DOHH2 (cell line): ENCODE results near the gene AMH.
A peak's percentile ranks its signal among the peaks of the same experiment; 100 is the strongest.

ENCODE experiments used
- H3F3A ChIP-seq: fragments of 200-600 bp; sonication (generic), shearing (Covaris generic); 2 replicates; pipeline ENCODE4 v1.6.0; 2016; ENCODE audit warnings: antibody characterized with exemption, mild to moderate bottlenecking; ENCODE audit not compliant: control insufficient read depth, insufficient read depth
- H3K27ac ChIP-seq: fragments of 200-600 bp; sonication (generic); 2 replicates; pipeline ENCODE4 v1.5.1; 2014; ENCODE audit warnings: low read depth, mild to moderate bottlenecking, low read length, moderate library complexity
- H3K27me3 ChIP-seq: fragments of 200-600 bp; sonication (generic); 2 replicates; pipeline ENCODE4 v1.6.1; 2014; ENCODE audit warnings: mild to moderate bottlenecking, low read length, mixed read lengths; ENCODE audit not compliant: control insufficient read depth
- H3K36me3 ChIP-seq: fragments of 200-600 bp; sonication (generic); 2 replicates; pipeline ENCODE4 v1.6.1; 2014; ENCODE audit warnings: mild to moderate bottlenecking, low read length, moderate library complexity, mixed read lengths; ENCODE audit not compliant: control insufficient read depth
- H3K4me1 ChIP-seq: fragments of 200-600 bp; sonication (generic); 2 replicates; pipeline ENCODE4 v1.6.1; 2014; ENCODE audit warnings: mild to moderate bottlenecking, low read length, mixed read lengths; ENCODE audit not compliant: control insufficient read depth
- H3K4me2 ChIP-seq: fragments of 200-600 bp; sonication (generic); 2 replicates; pipeline ENCODE4 v1.6.0; 2014; ENCODE audit warnings: mild to moderate bottlenecking, low read length, moderate library complexity
- H3K4me3 ChIP-seq: fragments of 200-600 bp; sonication (generic); 2 replicates; pipeline ENCODE4 v1.5.1; 2014; ENCODE audit warnings: mild to moderate bottlenecking, low read length, mixed read lengths
- H3K79me2 ChIP-seq: fragments of 200-600 bp; sonication (generic); 2 replicates; pipeline ENCODE4 v1.6.1; 2014; ENCODE audit warnings: mild to moderate bottlenecking, low read length, mixed read lengths; ENCODE audit not compliant: control insufficient read depth
- H3K9me2 ChIP-seq: fragments of 200-600 bp; sonication (generic); replicated peaks from 2 replicates; pipeline ENCODE4 v1.6.1; 2014; ENCODE audit warnings: mild to moderate bottlenecking, low read length, mixed read lengths; ENCODE audit not compliant: control insufficient read depth
- H3K9me3 ChIP-seq: fragments of 200-600 bp; sonication (generic); 2 replicates; pipeline ENCODE4 v1.6.1; 2014; ENCODE audit warnings: antibody characterized with exemption, low read length, mixed read lengths; ENCODE audit not compliant: control insufficient read depth, insufficient read depth
- H4K20me1 ChIP-seq: fragments of 200-600 bp; sonication (generic); 2 replicates; pipeline ENCODE4 v1.6.0; 2014; ENCODE audit warnings: low read depth, mild to moderate bottlenecking, antibody characterized with exemption, low read length, moderate library complexity; ENCODE audit not compliant: control insufficient read depth, insufficient read depth
- CTCF ChIP-seq: fragments of 200-600 bp; sonication (generic); IDR thresholded peaks from one replicate; pipeline ENCODE4 v1.5.1; 2014; ENCODE audit warnings: antibody characterized with exemption, mild to moderate bottlenecking, low read depth, low read length; ENCODE audit not compliant: poor library complexity, severe bottlenecking
- EZH2phosphoT487 ChIP-seq: fragments of 200-600 bp; sonication (generic); IDR thresholded peaks from 2 replicates; pipeline ENCODE4 v1.6.1; 2017; ENCODE audit warnings: borderline replicate concordance, mild to moderate bottlenecking, antibody characterized with exemption, low read length, moderate library complexity, mixed read lengths

AMH gene

DNA sequence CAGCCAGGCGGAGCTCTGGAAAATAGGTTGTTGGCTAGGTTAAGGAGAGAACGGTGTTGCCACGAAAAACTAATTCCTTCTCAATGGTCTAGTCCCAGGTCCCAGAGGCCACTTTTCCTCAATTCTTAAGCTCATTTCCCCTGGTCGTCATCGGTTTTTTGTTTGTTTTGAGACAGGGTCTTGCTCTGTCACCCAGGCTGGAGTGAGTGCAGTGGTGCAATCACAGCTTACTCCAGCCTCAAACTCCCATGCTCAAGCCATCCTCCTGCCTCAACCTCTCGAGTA, 11.3 kb upstream of the AMH start:
- peak overlapping the region; percentile 97 for H3K4me3 ChIP-seq

DNA sequence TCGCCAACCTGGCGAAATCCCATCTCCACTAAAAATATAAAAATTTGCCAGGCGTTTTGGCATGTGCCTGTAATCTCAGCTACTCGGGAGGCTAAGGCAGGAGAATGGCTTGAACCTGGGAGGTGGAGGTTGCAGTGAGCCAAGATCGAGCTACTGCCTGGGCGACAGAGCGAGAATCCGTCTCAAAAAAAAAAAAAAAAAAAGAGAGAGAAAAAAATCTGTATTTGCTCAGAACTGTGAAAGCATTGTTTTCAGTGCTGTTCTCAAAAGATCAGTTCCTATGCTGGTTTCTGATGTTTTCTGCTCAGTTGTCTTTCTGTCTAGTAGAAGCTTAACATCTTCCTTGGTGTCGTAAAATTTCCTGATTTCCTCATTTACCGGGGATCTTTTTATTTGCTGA, 9.9 kb upstream of the AMH start:
- Histone ChIP-seq H3K9me3 (no peaks in the 10 kb centered on the region), H3K4me3 (peak overlapping the region; percentile 97), H3K36me3 (peaks cover 89% of the 10 kb centered on the region), H3K27me3 (no peaks in the 10 kb centered on the region), H3K27ac (peak overlapping the region; percentile 23), H3F3A (no peaks in the 10 kb centered on the region), H3K9me2 (no peaks in the 10 kb centered on the region), H3K79me2 (peaks cover 95% of the 10 kb centered on the region), H3K4me2 (peak overlapping the region; percentile 88), H4K20me1 (peaks cover 44% of the 10 kb centered on the region), H3K4me1 (peaks cover 49% of the 10 kb centered on the region)
- TF ChIP-seq EZH2phosphoT487: no peak
- TF ChIP-seq CTCF: no peak

More for the DNA sequence above, 11.3 kb upstream of the AMH start:
- Histone ChIP-seq H3K27ac (peak overlapping the region; percentile 77; the same call in 1 of the 2 replicates), H3K4me2 (peak overlapping the region; percentile 88), H3K27me3 (no peaks in the 10 kb centered on the region), H4K20me1 (peaks cover 39% of the 10 kb centered on the region), H3K9me2 (no peaks in the 10 kb centered on the region), H3K4me1 (peaks cover 63% of the 10 kb centered on the region), H3K79me2 (peaks cover 95% of the 10 kb centered on the region), H3K9me3 (no peaks in the 10 kb centered on the region), H3K36me3 (peaks cover 89% of the 10 kb centered on the region), H3F3A (no peaks in the 10 kb centered on the region)
- no peak for TF ChIP-seq CTCF
- no peak for TF ChIP-seq EZH2phosphoT487

DNA sequence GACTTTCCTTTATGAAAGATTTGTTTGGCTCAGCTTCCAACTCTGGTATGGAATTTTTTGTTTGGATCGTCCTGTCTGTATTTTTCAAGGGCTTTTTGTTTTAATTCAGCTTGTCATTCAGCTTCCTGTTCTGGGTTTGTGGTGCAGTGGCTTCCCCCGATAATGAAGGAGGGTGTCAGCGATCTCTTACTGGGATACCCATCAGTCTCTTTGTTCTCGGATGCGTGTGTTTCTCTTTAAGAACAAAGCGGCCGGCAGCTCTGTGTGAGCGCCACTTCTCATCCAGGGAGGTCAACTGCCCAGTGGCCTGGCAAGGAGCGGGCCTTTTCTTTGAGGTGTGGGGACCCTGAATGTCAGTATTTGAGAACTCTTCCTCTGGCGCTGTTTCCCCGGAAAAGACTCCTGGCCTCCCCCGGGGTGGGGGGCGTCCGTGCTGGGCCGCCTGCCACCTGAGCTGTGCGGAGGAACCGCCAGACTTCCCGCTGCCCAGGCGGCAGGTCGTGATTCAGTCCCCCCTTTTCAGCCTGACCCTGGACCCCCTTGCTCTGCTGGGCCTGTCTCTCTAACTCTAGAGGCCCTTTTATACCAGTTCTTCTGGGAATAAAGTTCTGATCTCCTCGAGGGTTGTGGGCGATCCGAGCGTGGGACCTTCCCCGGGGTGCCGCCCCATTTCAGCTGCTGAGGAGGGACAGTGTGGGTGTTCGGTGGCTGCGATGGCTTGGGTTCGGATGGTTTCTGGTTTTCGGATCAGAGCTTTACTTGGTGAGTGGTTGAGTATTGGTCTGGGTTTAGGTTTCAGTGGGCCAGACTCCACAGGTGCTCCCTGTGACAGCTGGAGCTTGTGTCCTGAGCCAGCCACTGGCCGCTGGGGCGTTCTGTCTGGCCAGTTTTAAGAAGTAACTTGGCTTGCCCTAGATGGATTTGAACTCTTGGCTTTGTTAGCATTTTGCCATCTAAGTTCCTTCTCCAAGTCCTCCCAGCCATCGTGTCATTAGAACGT, 9.1 kb upstream of the AMH start:
- Histone ChIP-seq H3K4me1 (peaks cover 40% of the 10 kb centered on the region), H3K9me3 (no peaks in the 10 kb centered on the region), H3F3A (no peaks in the 10 kb centered on the region), H3K9me2 (no peaks in the 10 kb centered on the region), H3K27me3 (no peaks in the 10 kb centered on the region), H3K79me2 (peaks cover 93% of the 10 kb centered on the region), H4K20me1 (peaks cover 44% of the 10 kb centered on the region), H3K27ac (peak overlapping the region; percentile 8), H3K36me3 (peaks cover 93% of the 10 kb centered on the region), H3K4me2 (peak overlapping the region; percentile 88), H3K4me3 (peak overlapping the region; percentile 97)
- no peak for TF ChIP-seq EZH2phosphoT487
- TF ChIP-seq CTCF: no peak
